OCI-LY3 (cell line): ENCODE measurements around the gene NEDD1.

Experiments
- CTCF ChIP-seq: fragments of 200-600, 300-600 bp; sonication (generic); IDR thresholded peaks from 2 replicates; pipeline ENCODE4 v1.5.1; 2014; ENCODE audit warnings: antibody characterized with exemption, low read length, low read depth
- EZH2phosphoT487 ChIP-seq: fragments of 200-600 bp; shearing (Covaris generic); IDR thresholded peaks from 2 replicates; pipeline ENCODE4 v1.6.1; 2018; ENCODE audit warnings: antibody characterized with exemption, mixed run types, low read depth

GRCh38 chr12:96901175-96901574 lies 5.9 kb upstream of the NEDD1 start:
- TF ChIP-seq CTCF (no peak), EZH2phosphoT487 (no peak)
